MM.1S (cell line): ENCODE results near the gene RNF214.

ENCODE experiments used
- DNase-seq: peaks from one replicate; pipeline ENCODE4 v3.0.0-alpha.2; 2015
- H2AFZ ChIP-seq: fragments of 300-600 bp; sonication (generic); 2 replicates; pipeline ENCODE4 v1.6.0; 2016; ENCODE audit warnings: antibody characterized with exemption, low read length
- H3F3A ChIP-seq: fragments of 300-600 bp; sonication (generic); 2 replicates; pipeline ENCODE4 v1.6.1; 2016; ENCODE audit warnings: mild to moderate bottlenecking, antibody characterized with exemption, low read length, moderate library complexity, mixed read lengths; ENCODE audit not compliant: insufficient read depth
- H3K27ac ChIP-seq: fragments of 300-600 bp; sonication (generic); 2 replicates; pipeline ENCODE4 v1.5.1; 2016; ENCODE audit warnings: mild to moderate bottlenecking, low read length
- H3K27me3 ChIP-seq: fragments of 300-600 bp; sonication (generic); replicated peaks from 2 replicates; pipeline ENCODE4 v1.6.0; 2016; ENCODE audit warnings: low read length; ENCODE audit not compliant: insufficient read depth
- H3K36me3 ChIP-seq: fragments of 300-600 bp; sonication (generic); replicated peaks from 2 replicates; pipeline ENCODE4 v1.6.1; 2016; ENCODE audit warnings: mild to moderate bottlenecking, low read length, mixed read lengths; ENCODE audit not compliant: insufficient read depth
- H3K4me1 ChIP-seq: fragments of 300-600 bp; sonication (generic); 2 replicates; pipeline ENCODE4 v1.6.1; 2016; ENCODE audit warnings: low read length, mixed read lengths
- H3K4me2 ChIP-seq: fragments of 300-600 bp; sonication (generic); 2 replicates; pipeline ENCODE4 v1.6.0; 2016; ENCODE audit warnings: low read depth, low read length
- H3K4me3 ChIP-seq: fragments of 300-600 bp; sonication (generic); 2 replicates; pipeline ENCODE4 v1.5.1; 2016; ENCODE audit warnings: low read length, mixed read lengths
- H3K79me2 ChIP-seq: fragments of 300-600 bp; sonication (generic); 2 replicates; pipeline ENCODE4 v1.6.1; 2016; ENCODE audit warnings: mixed run types, low read length, mixed read lengths
- H3K9ac ChIP-seq: fragments of 300-600 bp; sonication (generic); 2 replicates; pipeline ENCODE4 v1.6.1; 2016; ENCODE audit warnings: low read length, mixed read lengths
- H3K9me2 ChIP-seq: fragments of 300-600 bp; sonication (generic); replicated peaks from 2 replicates; pipeline ENCODE4 v1.6.1; 2016; ENCODE audit warnings: mild to moderate bottlenecking, low read length, mixed read lengths; ENCODE audit not compliant: insufficient read depth
- H3K9me3 ChIP-seq: fragments of 300-600 bp; sonication (generic); replicated peaks from 2 replicates; pipeline ENCODE4 v1.6.1; 2016; ENCODE audit warnings: mild to moderate bottlenecking, low read length, mixed read lengths; ENCODE audit not compliant: insufficient read depth
- H4K20me1 ChIP-seq: fragments of 300-600 bp; sonication (generic); 2 replicates; pipeline ENCODE4 v1.6.1; 2016; ENCODE audit warnings: mild to moderate bottlenecking, low read length, moderate library complexity, mixed read lengths; ENCODE audit not compliant: insufficient read depth
- EZH2 ChIP-seq: fragments of 300-600 bp; sonication (generic); optimal IDR thresholded peaks from 2 replicates; pipeline ENCODE3; 2017; ENCODE audit warnings: low read depth, mild to moderate bottlenecking, antibody characterized with exemption, low read length, mixed read lengths
- EZH2phosphoT487 ChIP-seq: fragments of 300-600 bp; sonication (generic); IDR thresholded peaks from 2 replicates; pipeline ENCODE4 v1.6.1; 2018; ENCODE audit warnings: antibody characterized with exemption, low read length
- TF ChIP-seq, protein P1 (sequence below): fragments of 300-600 bp; sonication (generic); IDR thresholded peaks from 2 replicates; pipeline ENCODE4 v1.5.1; 2016; ENCODE audit warnings: antibody characterized with exemption, low read length, mixed read lengths

The RNF214 gene

DNA sequence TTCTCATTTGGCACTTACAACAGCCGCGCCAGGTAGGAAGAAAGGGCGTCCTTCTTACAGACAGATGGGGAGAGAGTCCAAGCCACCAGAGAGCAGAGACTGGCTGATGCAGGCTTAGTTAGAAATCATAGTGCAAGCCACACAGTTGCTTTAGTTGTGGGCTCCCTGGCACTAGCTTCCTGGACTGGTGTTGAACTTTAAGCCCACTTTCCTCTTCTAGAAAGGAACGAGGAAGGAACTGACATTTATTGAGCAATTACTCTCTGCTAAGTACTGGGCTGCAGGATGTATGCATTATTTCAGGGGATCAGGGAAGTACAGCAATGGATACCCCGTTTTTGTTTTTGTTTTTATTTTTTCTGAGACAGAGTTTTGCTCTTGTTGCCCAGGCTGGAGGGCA is 80.6 kb downstream of the RNF214 start:
- no peak for DNase-seq
- Histone ChIP-seq H3K4me2 (no peak overlapping the region), H3K79me2 (no peaks in the 10 kb centered on the region), H3K36me3 (no peaks in the 10 kb centered on the region), H3K27ac (no peak overlapping the region), H2AFZ (no peak overlapping the region), H3K9me2 (no peaks in the 10 kb centered on the region), H3K9ac (no peak overlapping the region), H3K27me3 (no peaks in the 10 kb centered on the region; the same call in none of the 2 replicates), H3K4me3 (no peak overlapping the region), H4K20me1 (no peaks in the 10 kb centered on the region), H3F3A (no peaks in the 10 kb centered on the region), H3K9me3 (no peaks in the 10 kb centered on the region), H3K4me1 (no peaks in the 10 kb centered on the region)
- no peak for TF ChIP-seq EZH2
- TF ChIP-seq EZH2phosphoT487 = no peak
- TF ChIP-seq, protein P1, sequence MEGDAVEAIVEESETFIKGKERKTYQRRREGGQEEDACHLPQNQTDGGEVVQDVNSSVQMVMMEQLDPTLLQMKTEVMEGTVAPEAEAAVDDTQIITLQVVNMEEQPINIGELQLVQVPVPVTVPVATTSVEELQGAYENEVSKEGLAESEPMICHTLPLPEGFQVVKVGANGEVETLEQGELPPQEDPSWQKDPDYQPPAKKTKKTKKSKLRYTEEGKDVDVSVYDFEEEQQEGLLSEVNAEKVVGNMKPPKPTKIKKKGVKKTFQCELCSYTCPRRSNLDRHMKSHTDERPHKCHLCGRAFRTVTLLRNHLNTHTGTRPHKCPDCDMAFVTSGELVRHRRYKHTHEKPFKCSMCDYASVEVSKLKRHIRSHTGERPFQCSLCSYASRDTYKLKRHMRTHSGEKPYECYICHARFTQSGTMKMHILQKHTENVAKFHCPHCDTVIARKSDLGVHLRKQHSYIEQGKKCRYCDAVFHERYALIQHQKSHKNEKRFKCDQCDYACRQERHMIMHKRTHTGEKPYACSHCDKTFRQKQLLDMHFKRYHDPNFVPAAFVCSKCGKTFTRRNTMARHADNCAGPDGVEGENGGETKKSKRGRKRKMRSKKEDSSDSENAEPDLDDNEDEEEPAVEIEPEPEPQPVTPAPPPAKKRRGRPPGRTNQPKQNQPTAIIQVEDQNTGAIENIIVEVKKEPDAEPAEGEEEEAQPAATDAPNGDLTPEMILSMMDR = no peak

DNA sequence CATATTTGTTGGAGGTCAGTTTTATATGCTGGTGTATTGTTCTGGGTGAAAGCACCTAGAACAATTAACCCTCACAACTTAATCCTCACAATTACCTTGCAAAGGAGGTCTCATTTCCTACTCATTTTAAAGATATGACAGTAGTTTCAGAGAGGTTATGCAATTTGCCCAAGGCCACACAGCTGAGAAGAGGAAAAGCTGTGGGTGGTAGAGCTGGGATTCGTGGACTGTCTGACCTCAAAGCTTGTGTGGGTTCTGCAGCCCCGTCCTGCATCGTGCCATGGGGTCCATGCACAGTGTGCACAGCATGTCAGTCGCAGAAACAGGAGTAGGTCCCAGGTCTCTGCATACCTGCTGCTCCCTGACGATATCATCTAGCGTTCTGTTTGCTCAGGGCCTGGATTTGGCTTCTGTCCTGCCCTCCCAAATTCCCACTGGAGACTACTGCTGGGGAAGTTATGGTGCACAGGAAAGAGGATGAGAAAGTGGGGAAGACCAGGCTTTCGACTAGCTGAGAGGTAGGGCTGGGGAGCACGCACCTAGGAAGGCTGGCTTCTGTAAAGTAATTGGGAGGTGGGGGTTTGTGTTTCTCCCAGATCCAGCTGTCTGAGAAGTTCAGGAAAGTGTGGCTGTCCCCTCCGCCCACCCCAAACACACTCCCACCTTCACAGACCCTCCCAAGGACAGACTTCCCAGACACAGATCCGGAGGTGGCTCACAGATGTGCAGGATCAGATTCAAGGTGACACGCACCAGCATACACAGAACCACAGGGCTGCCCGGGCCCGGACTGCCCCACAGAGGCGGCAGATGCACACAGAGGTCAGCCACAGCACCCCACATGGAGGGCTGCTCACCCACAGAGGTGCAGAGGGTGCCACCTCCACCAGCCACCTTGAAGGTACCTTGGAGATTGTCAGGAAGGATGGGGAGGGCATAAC is 81.6 kb downstream of the RNF214 start:
- TF ChIP-seq EZH2phosphoT487 = no peak
- TF ChIP-seq, protein P1 = no peak
- TF ChIP-seq EZH2 = no peak
- Histone ChIP-seq H3K27me3 (no peaks in the 10 kb centered on the region; the same call in none of the 2 replicates), H3K9me3 (no peaks in the 10 kb centered on the region), H3K9ac (no peak overlapping the region), H2AFZ (no peak overlapping the region), H3K36me3 (no peaks in the 10 kb centered on the region), H4K20me1 (no peaks in the 10 kb centered on the region), H3K4me2 (no peak overlapping the region), H3F3A (no peaks in the 10 kb centered on the region), H3K27ac (no peak overlapping the region), H3K4me1 (no peaks in the 10 kb centered on the region), H3K79me2 (no peaks in the 10 kb centered on the region), H3K9me2 (no peaks in the 10 kb centered on the region), H3K4me3 (no peak overlapping the region)
- no peak for DNase-seq

DNA sequence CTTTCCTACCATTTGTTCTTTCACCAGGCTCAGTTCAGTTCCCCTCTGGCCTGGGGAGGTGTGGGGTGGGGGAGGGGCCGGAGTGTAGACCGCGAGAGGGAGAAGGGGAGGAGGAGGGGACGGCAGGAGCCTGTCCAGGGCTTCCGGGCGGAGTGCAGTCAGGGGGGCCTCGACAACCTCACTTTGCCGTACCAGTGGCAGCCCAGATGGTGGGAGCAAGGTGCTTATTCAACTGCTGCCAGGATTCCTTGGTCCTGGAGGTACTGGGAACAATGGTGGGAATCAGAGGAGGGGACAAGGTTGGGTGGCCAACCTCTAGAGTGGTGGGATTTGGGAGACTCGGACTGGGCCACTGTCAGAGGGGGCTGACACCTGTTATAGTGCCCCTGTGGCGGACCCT is 82.4 kb downstream of the RNF214 start:
- H3K79me2 ChIP-seq = no peaks in the 10 kb centered on the region
- H3K4me2 ChIP-seq = no peak overlapping the region
- TF ChIP-seq EZH2phosphoT487 = no peak
- TF ChIP-seq, protein P1 = no peak
- TF ChIP-seq EZH2 = no peak
- no peak overlapping the region for H3K4me3 ChIP-seq
- H3F3A ChIP-seq = no peaks in the 10 kb centered on the region
- H3K27me3 ChIP-seq = no peaks in the 10 kb centered on the region; the same call in none of the 2 replicates
- H3K9me2 ChIP-seq = no peaks in the 10 kb centered on the region
- H4K20me1 ChIP-seq = no peaks in the 10 kb centered on the region
- H3K27ac ChIP-seq = no peak overlapping the region
- no peaks in the 10 kb centered on the region for H3K4me1 ChIP-seq
- no peaks in the 10 kb centered on the region for H3K36me3 ChIP-seq
- DNase-seq = no peak
- no peaks in the 10 kb centered on the region for H3K9me3 ChIP-seq
- no peak overlapping the region for H3K9ac ChIP-seq
- no peak overlapping the region for H2AFZ ChIP-seq
